HL-60 (cell line): ENCODE results near the gene CD209.

Source experiments
- DNase-seq, 2 experiments: peaks; one replicate each; pipeline ENCODE4 v3.0.0-alpha.2; 2010 to 2020; ENCODE audit warnings: low read depth in 1 of 2, low spot score in 1 of 2
- H3K27ac ChIP-seq: fragments of 250-450 bp; sonication (Bioruptor Pico); replicated peaks from 2 replicates; pipeline ENCODE4 v1.5.1; 2020; ENCODE audit warnings: mild to moderate bottlenecking, moderate library complexity
- H3K27me3 ChIP-seq: fragments of 250-450 bp; sonication (Bioruptor Pico); 2 replicates; pipeline ENCODE4 v1.5.1; 2021; ENCODE audit warnings: mild to moderate bottlenecking, moderate library complexity; ENCODE audit not compliant: insufficient read depth, poor library complexity, severe bottlenecking
- H3K4me3 ChIP-seq: replicated peaks from 2 replicates; pipeline ENCODE4 v1.5.1; 2011; ENCODE audit warnings: mild to moderate bottlenecking, control low read depth, low read length; ENCODE audit not compliant: insufficient read depth
- GABPA ChIP-seq: IDR thresholded peaks from 2 replicates; pipeline ENCODE4 v1.6.1; 2012; ENCODE audit warnings: low read depth
- POLR2AphosphoS5 ChIP-seq: IDR thresholded peaks from 2 replicates; pipeline ENCODE4 v1.6.1; 2012; ENCODE audit warnings: low read depth
- SPI1 ChIP-seq: IDR thresholded peaks from 2 replicates; pipeline ENCODE4 v1.6.1; 2012; ENCODE audit warnings: low read depth, mild to moderate bottlenecking, borderline replicate concordance
- TF ChIP-seq, protein P1 (sequence below): IDR thresholded peaks from one replicate; pipeline ENCODE4 v1.5.1; 2011; ENCODE audit warnings: low read length, control low read depth, inconsistent platforms; ENCODE audit not compliant: insufficient read depth
- TF ChIP-seq, protein P2 (sequence below): IDR thresholded peaks from 2 replicates; pipeline ENCODE4 v1.6.1; 2012; ENCODE audit warnings: low read depth; ENCODE audit not compliant: insufficient replicate concordance

Gene CD209

DNA sequence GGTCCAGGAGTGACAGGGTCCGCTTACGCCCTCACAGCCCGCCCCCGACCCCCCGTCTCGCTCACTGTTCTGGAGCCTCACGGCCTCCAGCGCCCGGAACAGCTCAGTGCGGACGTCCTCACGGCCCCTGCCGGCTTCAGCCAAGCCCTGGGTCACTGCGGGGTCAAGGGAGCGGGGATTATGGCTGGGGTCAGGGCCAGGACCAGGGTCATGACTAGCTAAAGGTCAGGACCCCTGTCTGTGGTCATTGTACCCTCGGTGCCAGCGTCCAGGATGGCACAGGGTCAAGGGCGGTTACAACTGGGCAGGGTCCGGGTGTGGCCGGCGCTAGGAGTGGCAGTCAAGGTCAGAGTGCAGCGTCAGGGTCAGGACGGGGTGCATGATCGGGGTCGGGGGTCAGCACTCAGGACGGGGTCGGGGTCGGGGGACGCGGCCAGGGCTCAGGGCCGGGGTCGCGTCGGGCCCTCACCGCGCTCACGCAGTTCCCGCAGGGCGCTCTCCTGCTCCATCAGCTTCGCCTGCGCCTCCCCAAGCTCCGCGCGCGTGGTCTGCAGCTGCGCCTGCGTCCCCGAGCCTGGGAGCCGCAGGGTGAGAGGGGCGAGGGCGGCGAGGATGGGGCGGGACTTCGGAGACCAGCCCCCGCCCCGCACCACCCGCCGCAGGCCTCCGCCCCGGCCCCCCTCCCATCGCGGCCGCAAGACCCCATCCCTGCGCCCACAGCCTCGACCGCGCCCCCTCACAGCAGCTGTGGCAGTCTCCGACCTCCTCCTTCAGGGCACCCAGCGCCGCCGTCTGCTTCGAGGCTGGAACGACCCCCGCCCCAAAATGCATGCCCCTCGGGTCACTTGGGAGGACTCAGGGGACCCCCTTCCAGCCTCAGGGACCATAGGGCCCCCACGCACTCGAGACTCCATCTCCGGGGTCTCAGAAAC is 16.8 kb downstream of the CD209 start:
- DNase-seq: no peak
- TF ChIP-seq POLR2AphosphoS5 (no peak), SPI1 (no peak), GABPA (no peak)
- TF ChIP-seq, protein P1, sequence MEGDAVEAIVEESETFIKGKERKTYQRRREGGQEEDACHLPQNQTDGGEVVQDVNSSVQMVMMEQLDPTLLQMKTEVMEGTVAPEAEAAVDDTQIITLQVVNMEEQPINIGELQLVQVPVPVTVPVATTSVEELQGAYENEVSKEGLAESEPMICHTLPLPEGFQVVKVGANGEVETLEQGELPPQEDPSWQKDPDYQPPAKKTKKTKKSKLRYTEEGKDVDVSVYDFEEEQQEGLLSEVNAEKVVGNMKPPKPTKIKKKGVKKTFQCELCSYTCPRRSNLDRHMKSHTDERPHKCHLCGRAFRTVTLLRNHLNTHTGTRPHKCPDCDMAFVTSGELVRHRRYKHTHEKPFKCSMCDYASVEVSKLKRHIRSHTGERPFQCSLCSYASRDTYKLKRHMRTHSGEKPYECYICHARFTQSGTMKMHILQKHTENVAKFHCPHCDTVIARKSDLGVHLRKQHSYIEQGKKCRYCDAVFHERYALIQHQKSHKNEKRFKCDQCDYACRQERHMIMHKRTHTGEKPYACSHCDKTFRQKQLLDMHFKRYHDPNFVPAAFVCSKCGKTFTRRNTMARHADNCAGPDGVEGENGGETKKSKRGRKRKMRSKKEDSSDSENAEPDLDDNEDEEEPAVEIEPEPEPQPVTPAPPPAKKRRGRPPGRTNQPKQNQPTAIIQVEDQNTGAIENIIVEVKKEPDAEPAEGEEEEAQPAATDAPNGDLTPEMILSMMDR: no peak
- TF ChIP-seq, protein P2, sequence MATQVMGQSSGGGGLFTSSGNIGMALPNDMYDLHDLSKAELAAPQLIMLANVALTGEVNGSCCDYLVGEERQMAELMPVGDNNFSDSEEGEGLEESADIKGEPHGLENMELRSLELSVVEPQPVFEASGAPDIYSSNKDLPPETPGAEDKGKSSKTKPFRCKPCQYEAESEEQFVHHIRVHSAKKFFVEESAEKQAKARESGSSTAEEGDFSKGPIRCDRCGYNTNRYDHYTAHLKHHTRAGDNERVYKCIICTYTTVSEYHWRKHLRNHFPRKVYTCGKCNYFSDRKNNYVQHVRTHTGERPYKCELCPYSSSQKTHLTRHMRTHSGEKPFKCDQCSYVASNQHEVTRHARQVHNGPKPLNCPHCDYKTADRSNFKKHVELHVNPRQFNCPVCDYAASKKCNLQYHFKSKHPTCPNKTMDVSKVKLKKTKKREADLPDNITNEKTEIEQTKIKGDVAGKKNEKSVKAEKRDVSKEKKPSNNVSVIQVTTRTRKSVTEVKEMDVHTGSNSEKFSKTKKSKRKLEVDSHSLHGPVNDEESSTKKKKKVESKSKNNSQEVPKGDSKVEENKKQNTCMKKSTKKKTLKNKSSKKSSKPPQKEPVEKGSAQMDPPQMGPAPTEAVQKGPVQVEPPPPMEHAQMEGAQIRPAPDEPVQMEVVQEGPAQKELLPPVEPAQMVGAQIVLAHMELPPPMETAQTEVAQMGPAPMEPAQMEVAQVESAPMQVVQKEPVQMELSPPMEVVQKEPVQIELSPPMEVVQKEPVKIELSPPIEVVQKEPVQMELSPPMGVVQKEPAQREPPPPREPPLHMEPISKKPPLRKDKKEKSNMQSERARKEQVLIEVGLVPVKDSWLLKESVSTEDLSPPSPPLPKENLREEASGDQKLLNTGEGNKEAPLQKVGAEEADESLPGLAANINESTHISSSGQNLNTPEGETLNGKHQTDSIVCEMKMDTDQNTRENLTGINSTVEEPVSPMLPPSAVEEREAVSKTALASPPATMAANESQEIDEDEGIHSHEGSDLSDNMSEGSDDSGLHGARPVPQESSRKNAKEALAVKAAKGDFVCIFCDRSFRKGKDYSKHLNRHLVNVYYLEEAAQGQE: no peak
- no peak overlapping the region for H3K27ac ChIP-seq
- peaks cover 3% of the 10 kb centered on the region for H3K27me3 ChIP-seq
- H3K4me3 ChIP-seq: no peak overlapping the region

DNA sequence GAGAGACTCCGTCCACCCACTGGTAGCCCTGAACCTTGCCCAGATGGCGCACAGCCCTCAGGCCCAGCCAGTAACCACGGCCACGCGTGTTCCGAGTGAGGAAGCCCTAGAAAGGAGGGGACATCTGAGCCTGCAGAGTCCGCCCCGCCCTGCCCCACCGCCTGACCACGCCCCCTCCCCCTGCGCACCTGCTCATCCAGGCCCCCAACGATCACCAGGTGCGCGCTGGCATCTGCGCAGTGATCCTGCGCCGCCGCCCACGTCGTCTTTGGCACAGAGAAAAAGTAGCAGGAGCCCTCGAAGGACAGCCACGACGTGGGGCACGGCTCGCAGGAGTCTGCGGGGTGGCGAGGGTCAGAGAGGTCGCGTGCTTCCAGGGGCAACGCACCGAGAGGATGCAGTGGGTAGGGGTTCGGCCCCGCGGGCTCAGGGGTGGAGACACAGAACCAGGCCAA is 17.5 kb downstream of the CD209 start:
- Histone ChIP-seq H3K27me3 (peaks cover 3% of the 10 kb centered on the region), H3K27ac (no peak overlapping the region), H3K4me3 (no peak overlapping the region)
- no peak for DNase-seq
- TF ChIP-seq SPI1 (no peak), POLR2AphosphoS5 (no peak), GABPA (no peak)
- TF ChIP-seq, protein P1: no peak
- TF ChIP-seq, protein P2: no peak

DNA sequence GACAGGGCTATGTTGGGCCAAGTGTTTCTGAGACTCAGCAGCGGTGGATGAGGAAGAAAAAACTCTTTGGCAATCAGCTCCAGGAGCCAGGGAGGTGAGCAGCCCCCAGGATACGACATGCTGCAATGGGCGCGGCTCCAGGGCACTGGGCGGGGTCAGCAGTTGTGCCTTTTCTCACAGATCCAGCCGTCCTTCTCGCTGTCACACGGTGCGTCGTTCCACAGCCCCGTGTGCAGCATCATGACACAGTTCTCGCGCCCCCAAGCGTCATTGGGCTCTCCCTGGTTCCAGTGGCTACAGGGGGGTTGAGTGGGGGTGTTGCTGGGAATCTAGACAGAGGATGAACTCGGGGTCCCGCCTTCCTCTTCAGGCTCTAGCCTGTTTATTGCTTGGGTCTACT is 18.1 kb downstream of the CD209 start:
- no peak overlapping the region for H3K27ac ChIP-seq
- peaks cover 3% of the 10 kb centered on the region for H3K27me3 ChIP-seq
- no peak overlapping the region for H3K4me3 ChIP-seq
- TF ChIP-seq, protein P1: no peak
- no peak for TF ChIP-seq POLR2AphosphoS5
- no peak for TF ChIP-seq GABPA
- TF ChIP-seq, protein P2: no peak
- TF ChIP-seq SPI1: no peak
- peak in 1 of 2 experiments; percentile 21 for DNase-seq
